Mesenchymal stem cell (in vitro differentiated cells and primary cell): ENCODE data around the gene PIP.

Experiments
- DNase-seq: peaks from one replicate; pipeline ENCODE4 v3.0.0-alpha.2; 2013
- H2AFZ ChIP-seq: one replicate; pipeline ENCODE4 v1.6.1; 2013; ENCODE audit warnings: low read depth, mild to moderate bottlenecking, control low read depth, inconsistent platforms, low read length, moderate library complexity
- H2AK5ac ChIP-seq: 2 replicates; pipeline ENCODE4 v1.6.1; 2013; ENCODE audit warnings: low read length, moderate library complexity, mild to moderate bottlenecking, inconsistent platforms; ENCODE audit not compliant: severe bottlenecking
- H2BK120ac ChIP-seq: one replicate; pipeline ENCODE4 v1.6.1; 2013; ENCODE audit warnings: low read depth, mild to moderate bottlenecking, inconsistent platforms, low read length, moderate library complexity
- H2BK12ac ChIP-seq, 2 experiments: one replicate each; pipeline ENCODE4 v1.6.1; 2013; ENCODE audit warnings: inconsistent platforms in 2 of 2, low read length in 2 of 2, mild to moderate bottlenecking in 2 of 2, moderate library complexity in 2 of 2, control low read depth in 1 of 2
- H2BK15ac ChIP-seq: one replicate; pipeline ENCODE4 v1.6.1; 2013; ENCODE audit warnings: mild to moderate bottlenecking, low read depth, inconsistent platforms; ENCODE audit not compliant: poor library complexity, severe bottlenecking
- H2BK5ac ChIP-seq: 2 replicates; pipeline ENCODE4 v1.6.1; 2013; ENCODE audit warnings: low read depth, mild to moderate bottlenecking, low read length, control low read depth, inconsistent platforms; ENCODE audit not compliant: poor library complexity, severe bottlenecking
- H3K14ac ChIP-seq, 2 experiments: one replicate each; pipeline ENCODE4 v1.6.1; 2013; ENCODE audit warnings: inconsistent platforms in 2 of 2, low read length in 2 of 2, control low read depth in 1 of 2, mild to moderate bottlenecking in 1 of 2, moderate library complexity in 1 of 2
- H3K18ac ChIP-seq, 2 experiments: one replicate each; pipeline ENCODE4 v1.6.1; 2013; ENCODE audit warnings: inconsistent platforms in 2 of 2, low read length in 2 of 2, control low read depth in 1 of 2, low read depth in 1 of 2, mild to moderate bottlenecking in 1 of 2
- H3K23ac ChIP-seq, 2 experiments: one replicate each; pipeline ENCODE4 v1.6.1; 2013; ENCODE audit warnings: inconsistent platforms in 2 of 2, low read length in 2 of 2, mild to moderate bottlenecking in 2 of 2, moderate library complexity in 2 of 2, control low read depth in 1 of 2
- H3K27ac ChIP-seq: 2 replicates; pipeline ENCODE4 v1.5.1; 2013; ENCODE audit warnings: mild to moderate bottlenecking, moderate library complexity, low read length, control low read depth, inconsistent platforms; ENCODE audit not compliant: poor library complexity, severe bottlenecking
- H3K27me3 ChIP-seq, 2 experiments: 2 replicates each; pipeline versions ENCODE4 v1.6.1 to v1.7.0; 2013; ENCODE audit warnings: low read length in 2 of 2, mild to moderate bottlenecking in 2 of 2, moderate library complexity in 2 of 2, control low read depth in 1 of 2, inconsistent platforms in 1 of 2; ENCODE audit not compliant: control insufficient read depth in 1 of 2, insufficient read depth in 1 of 2
- H3K36me3 ChIP-seq, 2 experiments: 2 replicates each; pipeline versions ENCODE4 v1.6.1 to v1.7.0; 2013; ENCODE audit warnings: low read length in 2 of 2, control low read depth in 1 of 2, inconsistent platforms in 1 of 2, low read depth in 1 of 2, mild to moderate bottlenecking in 1 of 2; ENCODE audit not compliant: insufficient read depth in 2 of 2, control insufficient read depth in 1 of 2
- H3K4ac ChIP-seq, 2 experiments: one replicate each; pipeline ENCODE4 v1.6.1; 2013; ENCODE audit warnings: inconsistent platforms in 2 of 2, low read length in 2 of 2, mild to moderate bottlenecking in 2 of 2, moderate library complexity in 2 of 2, control low read depth in 1 of 2, low read depth in 1 of 2
- H3K4me1 ChIP-seq: 2 replicates; pipeline ENCODE4 v1.6.1; 2013; ENCODE audit warnings: low read depth, low read length, control low read depth; ENCODE audit not compliant: control insufficient read depth, insufficient read depth
- H3K4me2 ChIP-seq: 2 replicates; pipeline ENCODE4 v1.6.1; 2013; ENCODE audit warnings: low read length, mild to moderate bottlenecking, inconsistent platforms; ENCODE audit not compliant: poor library complexity, severe bottlenecking
- H3K4me3 ChIP-seq, 2 experiments: 2 replicates each; pipeline versions ENCODE4 v1.5.1 to v1.7.0; 2013; ENCODE audit warnings: low read length in 2 of 2, mild to moderate bottlenecking in 2 of 2, control low read depth in 1 of 2, low read depth in 1 of 2; ENCODE audit not compliant: insufficient read depth in 1 of 2
- H3K79me1 ChIP-seq: replicated peaks from 2 replicates; pipeline ENCODE4 v1.6.1; 2013; ENCODE audit warnings: mild to moderate bottlenecking, control low read depth, low read length, inconsistent platforms; ENCODE audit not compliant: poor library complexity, severe bottlenecking
- H3K9ac ChIP-seq: 2 replicates; pipeline ENCODE4 v1.7.0; 2013; ENCODE audit warnings: mild to moderate bottlenecking, low read length, moderate library complexity
- H3K9me3 ChIP-seq: 2 replicates; pipeline ENCODE4 v1.7.0; 2013; ENCODE audit warnings: mild to moderate bottlenecking, low read length; ENCODE audit not compliant: control insufficient read depth
- H4K8ac ChIP-seq: one replicate; pipeline ENCODE4 v1.6.1; 2013; ENCODE audit warnings: inconsistent platforms, mild to moderate bottlenecking, low read length, moderate library complexity
- H4K91ac ChIP-seq: one replicate; pipeline ENCODE4 v1.6.1; 2013; ENCODE audit warnings: mild to moderate bottlenecking, low read length, inconsistent platforms
- WGBS: methylation state at CpG from one replicate; pipeline ENCODE4 v1.1.7; 2013; ENCODE audit warnings: mixed read lengths; 5-methylcytosine and 5-hydroxymethylcytosine counted together

PIP gene

GRCh38 chr7:143188994-143189393, 57.1 kb downstream of the PIP start:
- Histone ChIP-seq H3K14ac (no peak overlapping the region), H2BK15ac (no peak overlapping the region), H3K4me2 (no peak overlapping the region), H2AK5ac (no peak overlapping the region), H4K91ac (no peak overlapping the region), H3K18ac (no peak overlapping the region), H3K9ac (no peak overlapping the region), H2BK5ac (no peak overlapping the region), H3K4me1 (no peaks in the 10 kb centered on the region), H3K27me3 (peaks cover 0 to 8% of the 10 kb centered on the region in 2 experiments), H3K27ac (no peak overlapping the region), H3K4me3 (no peak overlapping the region), H2BK120ac (no peak overlapping the region), H3K9me3 (no peaks in the 10 kb centered on the region), H4K8ac (no peak overlapping the region), H3K23ac (no peak overlapping the region), H2AFZ (no peak overlapping the region), H3K79me1 (no peaks in the 10 kb centered on the region), H2BK12ac (no peak overlapping the region), H3K36me3 (no peaks in the 10 kb centered on the region), H3K4ac (no peak overlapping the region)
- 64% methylated on average over 6 of the region's 6 CpGs for WGBS
- no peak for DNase-seq
